ENCODE measurements around the gene SCAF1.
"Not testable (repeated sequence)": the region's sequence is repeated elsewhere in the genome, so short reads cannot be mapped to it uniquely, and the experiment has no call there.

Gene SCAF1

DNA sequence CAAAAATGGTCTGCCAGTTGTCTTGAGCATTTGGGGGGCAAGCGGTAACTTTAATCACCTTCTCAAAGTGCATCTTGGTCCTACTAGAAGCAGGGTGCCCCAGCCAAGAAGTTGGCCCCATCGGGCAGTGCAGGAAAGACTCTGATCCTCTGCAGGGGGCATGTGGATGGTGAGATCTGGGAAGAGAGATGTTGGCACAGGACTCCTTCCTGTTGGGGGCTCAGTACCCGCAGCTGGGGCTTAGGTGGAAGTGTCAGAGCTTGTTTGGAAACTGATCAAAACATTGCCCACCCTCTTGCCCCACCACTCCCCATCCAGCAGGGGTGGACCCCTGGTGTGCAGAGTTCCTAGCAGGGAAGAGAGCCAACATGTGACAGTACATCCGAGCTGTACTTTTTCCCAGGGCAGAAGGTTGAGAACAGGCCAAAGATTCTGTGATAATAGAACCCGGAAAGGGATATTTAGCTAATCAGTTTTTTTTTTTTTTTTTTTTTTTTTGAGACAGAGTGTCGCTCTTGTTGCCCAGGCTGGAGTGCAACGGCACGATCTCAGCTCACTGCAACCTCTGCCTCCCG, 10.9 kb upstream of the SCAF1 start:
- no peak overlapping the region for H3K4me3 ChIP-seq (ENCODE audit: control insufficient read depth, low read depth, low read length)
- no peak for TF ChIP-seq CTCF (conservative IDR thresholded peaks at IDR 0.05; ENCODE audit: control insufficient read depth, insufficient read depth, low read depth, low read length)
- no peak for DNase-seq (ENCODE audit: low read depth)

- no peak for TF ChIP-seq CTCF (conservative IDR thresholded peaks at IDR 0.05; ENCODE audit: control insufficient read depth, insufficient read depth, low read depth, low read length)
- no peak overlapping the region for H3K4me3 ChIP-seq (ENCODE audit: control insufficient read depth, low read depth, low read length)
- no peak for DNase-seq (ENCODE audit: low read depth)
These were observed 10.3 kb upstream of the SCAF1 start for GRCh38 chr19:49631610-49632192.

DNA sequence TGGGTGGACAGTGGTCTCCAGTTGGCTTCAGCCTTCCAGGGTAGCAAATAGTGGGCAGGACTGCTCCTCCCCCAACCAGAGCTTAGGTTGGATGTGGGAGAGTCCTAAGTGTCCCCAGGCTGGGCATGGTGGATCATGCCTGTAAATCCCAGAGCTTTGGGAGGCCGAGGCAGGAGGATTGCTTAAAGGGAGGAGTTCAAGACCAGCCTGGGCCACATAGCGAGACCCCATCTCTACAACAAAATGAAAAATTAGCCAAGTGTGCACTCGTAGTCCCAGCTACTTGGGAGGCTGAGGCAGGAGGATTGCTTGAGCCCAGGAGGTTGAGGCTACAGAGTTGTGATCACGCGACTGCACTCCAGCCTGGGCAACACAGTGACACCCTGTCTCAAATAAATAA, 9.4 kb upstream of the SCAF1 start:
- DNase-seq (ENCODE audit: low read depth), result no peak
- no peak overlapping the region for H3K4me3 ChIP-seq (ENCODE audit: control insufficient read depth, low read depth, low read length)
- no peak for TF ChIP-seq CTCF (conservative IDR thresholded peaks at IDR 0.05; ENCODE audit: control insufficient read depth, insufficient read depth, low read depth, low read length)

GRCh38 chr19:49633273-49633672, 8.7 kb upstream of the SCAF1 start:
- DNase-seq (ENCODE audit: low read depth); H3K4me3 ChIP-seq (ENCODE audit: control insufficient read depth, low read depth, low read length): not testable (repeated sequence)

DNA sequence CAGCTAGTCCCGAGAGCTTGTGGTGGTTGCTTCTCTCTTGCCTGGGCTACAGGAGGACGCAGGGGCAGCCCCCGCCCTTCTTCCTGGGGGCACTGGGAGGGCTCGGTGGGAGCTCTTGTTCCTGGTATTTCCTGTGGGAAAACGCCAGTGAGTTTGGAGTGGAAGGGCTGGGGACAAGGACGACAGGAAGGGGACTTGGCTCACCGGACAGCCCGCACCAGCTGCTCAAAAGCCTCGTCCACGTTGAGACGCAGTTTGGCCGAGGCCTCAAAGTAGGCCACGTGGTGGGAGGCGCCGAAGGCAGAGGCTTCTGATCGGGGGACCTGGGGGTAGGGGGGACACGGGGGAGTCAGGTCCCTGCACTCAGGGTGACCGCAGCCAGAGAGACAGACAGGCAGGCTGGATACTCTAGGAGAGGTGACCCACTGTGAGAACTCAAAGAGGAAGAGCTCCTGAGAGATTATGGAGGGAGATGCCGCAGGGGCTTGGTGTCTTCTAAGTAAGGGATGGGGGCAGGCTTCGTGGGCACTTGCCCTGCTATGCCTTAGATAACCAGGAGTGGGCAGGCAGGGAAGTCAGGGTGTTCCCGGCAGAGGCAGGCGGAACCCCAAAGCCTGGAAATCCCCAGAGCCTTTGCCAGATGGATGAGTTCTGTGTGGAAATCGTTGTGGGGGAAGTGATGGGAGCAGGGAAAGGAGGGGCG, 6.3 kb upstream of the SCAF1 start:
- DNase-seq (ENCODE audit: low read depth), result peak; percentile 20
- no peak for TF ChIP-seq CTCF (conservative IDR thresholded peaks at IDR 0.05; ENCODE audit: control insufficient read depth, insufficient read depth, low read depth, low read length)
- H3K4me3 ChIP-seq (ENCODE audit: control insufficient read depth, low read depth, low read length), result no peak overlapping the region

GRCh38 chr19:49636233-49636932, 5.6 kb upstream of the SCAF1 start:
- no peak for TF ChIP-seq CTCF (conservative IDR thresholded peaks at IDR 0.05; ENCODE audit: control insufficient read depth, insufficient read depth, low read depth, low read length)
- DNase-seq (ENCODE audit: low read depth), result no peak
- no peak overlapping the region for H3K4me3 ChIP-seq (ENCODE audit: control insufficient read depth, low read depth, low read length)

Measured in fibroblast of mammary gland (primary cell).